Measurements from ENCODE around the gene C17orf67.

DNA sequence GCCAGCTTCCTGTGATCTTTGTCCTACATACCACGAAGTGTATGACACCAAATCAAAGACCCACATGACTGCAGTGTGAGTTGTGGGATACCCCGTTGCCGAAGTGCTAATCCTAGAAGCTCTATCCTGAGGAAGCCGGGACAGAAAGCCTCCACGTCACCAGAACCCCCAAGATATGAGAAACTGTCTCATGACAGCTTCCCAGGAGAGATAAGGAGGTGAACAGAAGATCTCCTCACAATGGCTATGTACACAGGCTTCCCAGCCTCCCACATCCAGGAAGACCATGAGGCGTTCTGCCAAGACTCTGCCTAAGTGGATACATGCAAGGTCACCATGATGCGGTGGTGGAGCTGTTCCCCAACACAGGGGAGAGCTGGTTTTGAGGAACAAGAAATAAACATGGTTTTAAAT lies 43.1 kb upstream of the C17orf67 start:
- no peak for TF ChIP-seq CTCF (IDR thresholded peaks at IDR 0.05; ENCODE audit: low read depth, low read length)
- no peak for TF ChIP-seq POLR2A (IDR thresholded peaks at IDR 0.05; ENCODE audit: extremely low read depth, insufficient read length)
- no peak for TF ChIP-seq MAX (IDR thresholded peaks at IDR 0.05; ENCODE audit: low read depth, low read length)
- no peak for TF ChIP-seq MYC (IDR thresholded peaks at IDR 0.05; ENCODE audit: low read depth, low read length)

All from NB4 (cell line).